MCF 10A (cell line): ENCODE data around the gene ZNF598. TPM values are rescaled to one million over a fixed set of nuclear protein-coding genes. Genes with fewer than 3 reads are reported as not detected.

Experiments used
- BruUV-seq: library from RNA; stranded (reverse); fragments of 400-500 nt; replicated peaks from 2 replicates; lab custom pipeline; 2021; lab: Mats Ljungman, UMichigan
- CTCF ChIA-PET: fragments of 300-600 bp; sonication (Branson Sonifier 250); formaldehyde crosslinking; extraction: SDS; loops from one replicate; lab custom pipeline; 2021; ENCODE audit warnings: antibody characterized with exemption, inconsistent platforms; lab: Yijun Ruan, JAX
- POLR2A ChIA-PET: fragments of 300-600, 350-650 bp; sonication (Branson Sonifier 250); formaldehyde crosslinking; extraction: SDS; loops from one replicate; lab custom pipeline; 2020; ENCODE audit warnings: antibody characterized with exemption, inconsistent platforms; lab: Yijun Ruan, JAX
- DNase-seq: peaks from one replicate; pipeline ENCODE4 v3.0.0-alpha.2; 2018; ENCODE audit not compliant: unreplicated experiment
- H3K27ac Mint-ChIP-seq: one replicate; pipeline ENCODE4 v1.8.0; 2022; ENCODE audit warnings: mild to moderate bottlenecking, low read depth, mixed read lengths; ENCODE audit not compliant: unreplicated experiment
- H3K27me3 Mint-ChIP-seq: one replicate; pipeline ENCODE4 v1.8.0; 2022; ENCODE audit warnings: mixed read lengths; ENCODE audit not compliant: insufficient read depth, unreplicated experiment
- H3K36me3 Mint-ChIP-seq: one replicate; pipeline ENCODE4 v1.8.0; 2022; ENCODE audit warnings: mild to moderate bottlenecking, moderate library complexity, mixed read lengths; ENCODE audit not compliant: insufficient read depth, unreplicated experiment
- H3K4me1 Mint-ChIP-seq: one replicate; pipeline ENCODE4 v1.8.0; 2022; ENCODE audit warnings: mixed read lengths; ENCODE audit not compliant: insufficient read depth, unreplicated experiment
- H3K4me3 Mint-ChIP-seq: one replicate; pipeline ENCODE4 v1.8.0; 2022; ENCODE audit warnings: mild to moderate bottlenecking, moderate library complexity, mixed read lengths; ENCODE audit not compliant: unreplicated experiment
- H3K9me3 Mint-ChIP-seq: one replicate; pipeline ENCODE4 v1.8.0; 2022; ENCODE audit warnings: mixed read lengths; ENCODE audit not compliant: unreplicated experiment
- intact Hi-C: fragments of 100-400 bp; cut with micrococcal nuclease; formaldehyde crosslinking; loops from 2 replicates; pipeline ENCODE4 v1.14.1; 2022
- total RNA-seq: library from RNA; stranded (reverse); gene quantifications from 2 replicates; pipeline ENCODE4 v1.2.3, GENCODE V29; 2022
- TF ChIP-seq, protein P1 (sequence below): fragments of 200-600 bp; IDR thresholded peaks from one replicate; pipeline ENCODE4 v1.8.0; 2022; ENCODE audit warnings: antibody characterized with exemption, mild to moderate bottlenecking; ENCODE audit not compliant: unreplicated experiment

Gene ZNF598
- total RNA-seq, 1 experiment from 2014 or later, result 252 TPM

- BruUV-seq, result no TSS peak
- CTCF ChIA-PET, result no interaction called here
- intact Hi-C loops, result no loop called here
- Mint-ChIP-seq H3K36me3 (no peaks in the 10 kb centered on the region), H3K9me3 (no peaks in the 10 kb centered on the region), H3K4me3 (no peak overlapping the region), H3K27me3 (no peaks in the 10 kb centered on the region), H3K4me1 (no peaks in the 10 kb centered on the region), H3K27ac (no peak overlapping the region)
- DNase-seq, result no peak
- TF ChIP-seq, protein P1, sequence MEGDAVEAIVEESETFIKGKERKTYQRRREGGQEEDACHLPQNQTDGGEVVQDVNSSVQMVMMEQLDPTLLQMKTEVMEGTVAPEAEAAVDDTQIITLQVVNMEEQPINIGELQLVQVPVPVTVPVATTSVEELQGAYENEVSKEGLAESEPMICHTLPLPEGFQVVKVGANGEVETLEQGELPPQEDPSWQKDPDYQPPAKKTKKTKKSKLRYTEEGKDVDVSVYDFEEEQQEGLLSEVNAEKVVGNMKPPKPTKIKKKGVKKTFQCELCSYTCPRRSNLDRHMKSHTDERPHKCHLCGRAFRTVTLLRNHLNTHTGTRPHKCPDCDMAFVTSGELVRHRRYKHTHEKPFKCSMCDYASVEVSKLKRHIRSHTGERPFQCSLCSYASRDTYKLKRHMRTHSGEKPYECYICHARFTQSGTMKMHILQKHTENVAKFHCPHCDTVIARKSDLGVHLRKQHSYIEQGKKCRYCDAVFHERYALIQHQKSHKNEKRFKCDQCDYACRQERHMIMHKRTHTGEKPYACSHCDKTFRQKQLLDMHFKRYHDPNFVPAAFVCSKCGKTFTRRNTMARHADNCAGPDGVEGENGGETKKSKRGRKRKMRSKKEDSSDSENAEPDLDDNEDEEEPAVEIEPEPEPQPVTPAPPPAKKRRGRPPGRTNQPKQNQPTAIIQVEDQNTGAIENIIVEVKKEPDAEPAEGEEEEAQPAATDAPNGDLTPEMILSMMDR, result no peak
- POLR2A ChIA-PET, result interaction anchor here (0.7 to 0.8 kb wide), 2 partner anchors 118 to 226 kb away, joined by 3 to 4 read pairs; partner anchors contain the start of gene TRAF7
Measured at GRCh38 chr16:2037647-2038381, 28.2 kb upstream of the ZNF598 start.

GRCh38 chr16:2037115-2037514 is 27.5 kb upstream of the ZNF598 start:
- Mint-ChIP-seq H3K4me3 (no peak overlapping the region), H3K27me3 (no peaks in the 10 kb centered on the region), H3K36me3 (no peaks in the 10 kb centered on the region), H3K9me3 (no peaks in the 10 kb centered on the region), H3K4me1 (no peaks in the 10 kb centered on the region), H3K27ac (no peak overlapping the region)
- TF ChIP-seq, protein P1, result no peak
- ChIA-PET CTCF (no interaction called here), POLR2A (interaction anchor here (0.7 kb wide), 1 partner anchor 226 kb away, joined by 4 read pairs; no protein-coding TSS in a partner anchor)
- intact Hi-C loops, result no loop called here
- no peak for DNase-seq
- BruUV-seq, result no TSS peak

GRCh38 chr16:2036200-2036966 is 26.8 kb upstream of the ZNF598 start:
- H3K4me1 Mint-ChIP-seq, result no peaks in the 10 kb centered on the region
- intact Hi-C loops, result no loop called here
- no peak overlapping the region for H3K27ac Mint-ChIP-seq
- DNase-seq, result no peak
- no peak overlapping the region for H3K4me3 Mint-ChIP-seq
- ChIA-PET POLR2A (no interaction called here), CTCF (interaction anchor here (0.8 to 1.2 kb wide), 2 partner anchors 9 to 19 kb away, joined by 3 to 6 read pairs; no protein-coding TSS in a partner anchor)
- H3K9me3 Mint-ChIP-seq, result no peaks in the 10 kb centered on the region
- H3K36me3 Mint-ChIP-seq, result no peaks in the 10 kb centered on the region
- H3K27me3 Mint-ChIP-seq, result no peaks in the 10 kb centered on the region
- BruUV-seq, result no TSS peak
- TF ChIP-seq, protein P1, result no peak
